ENCODE results near the gene PDE9A.

The PDE9A gene

DNA sequence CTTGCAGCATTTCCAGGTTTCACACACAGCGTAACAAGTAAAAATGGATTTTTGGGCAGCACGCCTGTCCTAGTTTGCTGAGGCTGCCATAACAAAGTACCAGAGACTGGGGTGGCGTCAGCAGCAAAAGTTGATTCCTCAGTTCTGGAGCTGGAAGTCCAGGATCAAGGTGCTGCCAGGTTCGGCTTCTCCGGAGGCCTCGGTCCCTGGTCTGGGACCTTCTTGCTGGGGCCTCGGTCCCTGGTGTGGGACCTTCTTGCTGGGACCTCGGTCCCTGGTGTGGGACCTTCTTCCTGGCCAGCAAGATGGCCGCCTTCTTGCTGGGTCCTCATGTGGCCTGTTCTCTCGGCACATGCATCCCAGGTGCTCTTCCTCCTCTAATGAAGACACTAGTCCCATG is 104.0 kb downstream of the PDE9A start:
- no peak for DNase-seq (ENCODE audit: low spot score)

- no peak for DNase-seq (ENCODE audit: low spot score)
These were observed 104.6 kb downstream of the PDE9A start for GRCh38 chr21:42757826-42758655.

GRCh38 chr21:42758721-42759593 is 105.5 kb downstream of the PDE9A start:
- DNase-seq (ENCODE audit: low spot score), result no peak

- no peak for DNase-seq (ENCODE audit: low spot score)
These were observed 106.1 kb downstream of the PDE9A start for GRCh38 chr21:42759594-42759927.

GRCh38 chr21:42760361-42760950 is 107.0 kb downstream of the PDE9A start:
- no peak for DNase-seq (ENCODE audit: low spot score)

DNA sequence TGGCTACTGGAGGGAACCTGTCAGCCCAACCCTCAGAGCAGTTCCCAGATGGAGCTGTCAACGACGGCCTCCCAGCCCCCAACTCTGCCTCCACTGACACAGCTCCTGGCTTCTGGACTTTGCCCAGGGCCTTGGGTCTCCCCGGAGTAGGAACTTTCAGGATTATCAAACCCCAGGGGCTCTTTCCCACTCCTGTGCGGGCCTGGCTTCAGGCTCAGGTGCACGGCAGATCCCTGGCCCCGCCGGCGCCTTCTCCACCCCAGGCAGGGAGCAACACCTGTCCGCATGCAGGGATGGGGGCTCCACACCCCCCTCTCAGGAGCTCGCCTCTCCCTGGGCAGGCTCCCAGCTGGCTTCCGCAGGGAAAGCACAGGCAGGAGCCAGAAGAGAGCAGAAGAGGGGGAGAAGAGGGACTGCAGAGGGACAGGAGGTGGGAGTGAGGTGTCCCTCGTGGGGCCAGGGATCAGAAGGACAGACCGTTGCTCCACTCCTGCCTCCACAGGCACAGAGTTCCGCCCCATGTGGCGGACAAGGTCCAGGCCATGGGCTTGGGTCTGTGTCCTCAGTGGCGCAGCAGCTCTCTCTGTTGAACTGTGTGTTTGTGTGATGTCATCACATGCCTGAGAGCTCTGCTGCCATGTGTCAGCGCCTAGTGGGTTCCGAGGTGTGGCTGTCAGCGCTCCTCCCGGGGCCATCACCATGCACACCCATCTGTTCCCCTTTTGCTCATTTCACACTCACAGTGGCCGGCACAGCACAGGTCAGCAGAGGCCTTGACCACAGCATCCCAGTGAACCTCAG is 107.7 kb downstream of the PDE9A start:
- DNase-seq (ENCODE audit: low spot score), result no peak

DNA sequence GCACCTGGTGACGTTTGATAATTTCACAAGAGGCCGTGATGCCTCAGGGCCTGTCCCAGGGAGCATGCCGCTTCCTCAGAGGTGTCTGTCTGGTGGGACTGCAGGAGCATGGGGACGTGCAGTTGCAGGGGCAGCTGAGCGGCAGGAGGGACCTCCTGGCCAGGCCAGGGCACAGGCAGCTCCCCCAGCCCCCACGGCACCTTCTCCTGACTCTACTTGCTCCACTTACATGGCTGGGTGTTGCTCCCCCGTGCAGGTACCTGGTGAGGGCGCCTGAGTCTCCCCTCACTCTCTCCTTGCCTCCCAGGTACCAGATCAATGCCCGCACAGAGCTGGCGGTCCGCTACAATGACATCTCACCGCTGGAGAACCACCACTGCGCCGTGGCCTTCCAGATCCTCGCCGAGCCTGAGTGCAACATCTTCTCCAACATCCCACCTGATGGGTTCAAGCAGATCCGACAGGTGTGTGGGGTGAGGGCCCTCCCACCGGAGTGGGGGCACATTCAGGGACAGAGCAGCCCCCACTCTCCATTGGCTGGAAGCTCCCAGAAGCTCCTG is 108.4 kb downstream of the PDE9A start:
- DNase-seq (ENCODE audit: low spot score), result no peak

GRCh38 chr21:42763581-42764442 is 110.4 kb downstream of the PDE9A start:
- DNase-seq (ENCODE audit: low spot score), result no peak

DNA sequence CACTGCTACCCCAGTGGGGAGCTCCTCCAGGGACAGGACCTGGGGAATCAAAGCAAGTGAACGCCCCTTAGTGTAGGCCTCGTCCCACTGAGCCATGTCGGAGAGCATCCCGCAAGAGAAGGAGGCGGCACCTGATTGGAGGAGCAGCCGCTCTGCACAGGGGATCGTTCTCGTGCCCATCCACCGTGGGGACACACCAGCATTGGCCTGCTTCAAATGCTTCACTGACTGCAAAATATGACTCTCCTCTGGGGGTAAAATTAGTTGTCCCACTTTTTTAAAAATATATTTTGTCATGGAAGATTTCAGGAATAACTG is 111.0 kb downstream of the PDE9A start:
- no peak for DNase-seq (ENCODE audit: low spot score)

DNA sequence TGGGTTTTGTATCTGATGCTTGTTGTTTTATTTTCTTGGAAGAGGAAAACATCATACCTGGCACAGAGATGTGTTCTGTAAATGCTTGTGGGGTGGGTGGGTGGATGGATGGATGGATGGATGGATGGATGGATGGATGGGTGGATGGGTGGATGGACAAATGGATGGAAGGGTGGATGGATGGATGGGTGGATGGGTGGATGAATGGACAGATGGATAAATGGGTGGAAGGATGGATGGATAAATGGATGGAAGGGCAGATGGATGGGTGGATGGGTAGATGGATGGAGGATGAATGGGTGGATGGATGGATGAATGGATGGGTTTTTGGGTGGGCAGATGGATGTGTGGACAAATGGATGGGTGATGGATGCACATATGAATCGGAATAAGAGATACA is 111.5 kb downstream of the PDE9A start:
- no peak for DNase-seq (ENCODE audit: low spot score)

GRCh38 chr21:42765656-42766055 is 112.2 kb downstream of the PDE9A start:
- no peak for DNase-seq (ENCODE audit: low spot score)

DNA sequence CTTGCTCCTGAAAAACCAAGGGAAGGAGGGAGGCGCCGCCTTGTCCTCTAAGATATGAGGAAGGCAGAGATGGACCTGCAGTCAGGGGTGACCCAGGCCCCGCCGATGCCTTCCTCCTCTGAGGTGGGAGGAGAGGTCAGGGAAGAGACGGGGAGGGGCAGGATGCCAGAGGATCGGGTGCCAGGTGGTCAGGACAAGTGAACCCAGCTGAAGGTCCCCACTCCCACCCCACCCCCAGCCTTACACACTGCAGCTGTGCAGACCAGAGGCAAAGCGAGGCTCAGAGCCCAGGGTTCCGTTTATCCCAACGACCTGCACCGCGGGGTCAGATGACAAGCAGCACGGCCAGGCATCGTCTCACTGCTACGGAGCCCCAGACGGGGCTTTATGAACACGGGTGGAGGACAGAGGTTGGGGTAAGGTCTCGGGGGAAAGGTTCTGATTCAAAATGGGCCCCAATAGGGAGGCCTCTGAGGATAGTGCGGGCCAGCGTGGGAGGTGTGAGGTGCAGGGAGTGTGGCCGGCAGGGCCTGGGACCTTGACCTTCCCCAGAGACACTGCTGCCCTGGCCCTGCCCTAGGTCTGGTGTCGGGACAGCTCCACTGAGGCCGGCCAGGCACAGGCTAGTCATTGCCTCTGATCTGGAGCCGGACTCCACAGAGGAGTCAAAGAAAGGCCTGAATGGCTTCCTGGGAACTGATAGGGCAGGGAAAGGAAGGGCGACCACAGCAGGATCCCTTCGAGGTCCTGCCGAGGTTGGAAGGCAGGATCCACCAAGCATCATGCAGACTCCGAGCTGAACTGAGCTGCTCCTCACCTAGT is 113.5 kb downstream of the PDE9A start:
- DNase-seq (ENCODE audit: low spot score), result no peak

DNA sequence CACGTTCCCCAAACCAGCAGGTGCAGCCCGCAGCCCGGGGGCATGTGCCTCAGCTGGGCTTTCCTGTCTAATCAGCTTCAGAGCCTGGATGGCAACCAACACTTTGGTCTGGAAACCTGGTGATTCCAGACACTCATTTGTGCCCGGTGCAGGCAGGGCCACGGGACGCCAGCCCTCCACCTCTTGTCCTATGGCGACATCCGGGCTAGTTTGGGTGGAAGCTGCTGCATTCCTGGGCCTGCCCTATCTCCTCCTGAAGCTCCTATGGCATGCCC is 114.1 kb downstream of the PDE9A start:
- DNase-seq (ENCODE audit: low spot score), result no peak

DNA sequence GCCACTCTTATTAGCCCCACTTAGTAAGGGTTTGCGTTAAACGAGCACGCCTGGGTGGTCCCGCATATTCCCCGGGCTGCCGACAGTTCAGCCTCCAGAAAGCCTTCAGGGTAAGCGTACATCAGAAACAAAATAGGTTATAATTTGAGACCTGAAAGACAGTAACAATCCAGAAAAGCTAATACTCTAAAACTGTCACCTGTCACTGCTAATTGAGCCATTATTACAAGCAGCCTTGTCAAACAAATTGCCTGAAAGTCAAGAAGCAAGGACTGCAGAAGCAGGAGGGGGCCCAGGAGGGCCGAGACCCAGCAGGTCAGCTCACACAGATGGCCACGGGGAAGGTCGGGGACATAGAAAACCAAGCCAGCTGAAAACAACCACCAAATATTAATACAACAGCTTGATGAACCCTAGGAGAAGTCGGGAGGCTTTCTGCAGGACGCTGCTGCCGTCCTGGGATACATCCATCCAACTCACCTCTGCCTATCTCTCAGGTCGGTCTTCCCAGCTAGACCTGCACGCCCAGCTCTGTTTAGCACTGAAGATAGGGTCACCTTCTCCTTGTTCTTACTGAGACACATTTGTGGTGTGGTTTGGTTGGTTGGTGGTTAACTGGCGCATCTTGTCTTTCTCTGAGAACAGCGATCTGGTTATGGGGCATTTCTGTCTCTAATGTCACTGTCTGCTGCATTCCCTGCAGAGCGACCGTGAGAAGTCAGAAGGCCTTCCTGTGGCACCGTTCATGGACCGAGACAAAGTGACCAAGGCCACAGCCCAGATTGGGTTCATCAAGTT is 115.1 kb downstream of the PDE9A start:
- DNase-seq (ENCODE audit: low spot score), result no peak

DNA sequence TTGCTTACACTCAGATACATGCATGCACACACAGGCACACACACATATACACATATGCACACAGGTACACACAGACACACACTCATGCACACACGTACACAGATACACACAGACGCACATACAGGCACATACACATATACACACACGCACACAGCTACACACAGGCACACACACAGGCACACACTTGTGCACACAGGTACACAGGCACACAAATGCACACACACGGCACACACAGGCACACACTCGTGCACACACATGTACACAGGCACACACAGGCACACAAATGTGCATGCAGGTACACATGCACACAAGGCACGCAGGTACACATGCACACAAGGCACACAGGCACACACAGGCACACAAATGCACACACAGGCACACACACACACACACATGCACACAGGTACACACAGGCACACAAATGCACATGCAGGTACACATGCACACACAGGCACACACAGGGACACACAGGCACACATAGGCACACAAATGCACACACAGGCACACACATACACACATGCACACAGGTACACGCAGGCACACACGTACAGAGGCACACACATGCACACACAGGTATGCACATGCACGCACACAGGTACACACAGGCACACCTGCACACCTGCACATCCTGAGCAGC is 115.9 kb downstream of the PDE9A start:
- no peak for DNase-seq (ENCODE audit: low spot score)

DNA sequence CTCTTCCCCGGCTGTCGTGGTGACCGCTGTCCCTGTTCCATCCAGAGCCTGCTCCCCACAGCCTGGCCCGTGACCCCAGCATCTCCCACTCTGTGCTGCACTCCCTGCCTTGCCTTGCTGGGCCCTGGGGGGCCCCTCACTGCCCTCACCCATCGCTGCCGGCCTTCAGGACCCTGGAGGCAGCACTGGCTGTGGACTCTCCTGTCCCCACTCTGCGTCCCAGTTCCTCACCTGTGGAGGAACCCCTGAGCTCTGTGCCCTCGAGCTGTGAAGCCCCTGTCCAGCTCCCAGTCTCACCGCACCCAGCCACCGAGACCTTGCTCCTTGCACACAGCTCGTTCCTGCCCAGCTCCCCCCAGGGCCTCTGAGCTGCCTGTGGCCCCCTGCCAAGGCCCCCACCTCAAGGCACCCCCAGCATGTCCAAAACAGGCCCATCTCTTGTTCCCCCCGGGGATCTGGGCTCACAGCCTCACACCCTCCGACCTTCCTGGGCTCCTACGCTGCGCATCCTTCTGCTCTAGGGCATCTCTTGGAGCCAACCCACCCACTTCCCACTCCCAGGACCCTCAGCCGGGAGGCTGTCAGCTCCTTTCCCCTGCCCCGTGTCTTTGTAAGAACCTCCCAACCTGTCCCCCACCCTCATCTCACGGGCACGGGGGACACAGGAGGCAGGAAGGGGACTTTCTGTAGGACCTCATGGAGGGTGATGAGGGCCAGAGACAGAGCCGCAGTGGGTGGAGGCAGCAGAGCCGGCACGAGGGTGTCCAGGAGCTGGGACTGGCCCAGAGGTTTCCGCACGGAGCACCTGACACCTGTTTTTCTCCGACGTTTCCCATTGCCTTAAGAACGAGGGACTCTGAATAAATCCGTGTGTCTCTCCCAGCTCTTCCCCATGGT is 116.6 kb downstream of the PDE9A start:
- DNase-seq (ENCODE audit: low spot score), result no peak

DNA sequence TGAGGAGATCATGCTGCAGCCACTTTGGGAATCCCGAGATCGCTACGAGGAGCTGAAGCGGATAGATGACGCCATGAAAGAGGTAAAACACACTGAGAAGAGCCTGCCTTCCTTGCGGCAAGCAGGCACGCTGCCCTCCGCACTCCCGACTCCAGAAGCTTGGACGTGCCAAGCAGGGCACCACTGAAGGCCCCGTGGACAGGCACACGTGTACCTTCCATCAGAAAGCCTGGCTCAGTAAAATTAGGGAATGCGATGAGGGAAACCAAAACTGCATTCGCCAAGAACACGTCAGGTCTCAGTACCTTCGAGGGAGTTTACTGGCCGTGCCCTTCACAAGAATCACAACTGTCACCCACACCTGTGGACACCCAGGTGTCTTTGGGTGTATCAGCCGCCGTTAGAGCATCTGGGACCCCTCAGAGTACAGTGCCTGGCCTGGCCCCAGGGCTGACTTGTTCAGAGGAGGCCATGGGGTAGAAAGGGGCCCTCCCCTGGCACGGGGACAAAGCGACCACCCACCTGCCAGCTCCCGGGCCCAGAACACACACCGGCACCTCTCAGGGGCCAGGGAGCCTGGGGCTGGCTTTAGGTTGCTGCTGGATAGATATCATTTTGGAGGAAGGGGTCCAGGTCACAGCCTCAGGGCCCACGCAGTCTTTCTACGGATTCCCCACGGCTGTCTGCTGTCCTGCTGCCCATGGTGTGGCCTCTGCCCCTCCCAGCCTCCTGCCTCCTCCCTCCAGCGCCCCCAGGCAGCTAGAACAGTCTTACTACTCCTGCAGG is 117.5 kb downstream of the PDE9A start:
- DNase-seq (ENCODE audit: low spot score), result no peak

All from iPS-NIHi11 (cell line).